Upper lobe of right lung (tissue), 1 donor: ENCODE measurements around the gene LRP1B. TPM values are rescaled to one million over a fixed set of nuclear protein-coding genes. Genes with fewer than 3 reads are reported as not detected.

Experiments used
- ATAC-seq: fragments of 200-7000 bp; cut with Tn5 transposase; one replicate; pipeline ENCODE4 v1.9.1; 2020; ENCODE audit warnings: mild to moderate bottlenecking, moderate library complexity
- DNase-seq: peaks from one replicate; pipeline ENCODE4 v3.0.0-alpha.2; 2020
- H3K27ac ChIP-seq: fragments of 200-600 bp; one replicate; pipeline ENCODE4 v1.8.0; 2022
- H3K27me3 ChIP-seq: fragments of 200-600 bp; one replicate; pipeline ENCODE4 v1.8.0; 2022; ENCODE audit warnings: mild to moderate bottlenecking
- H3K36me3 ChIP-seq: fragments of 200-600 bp; one replicate; pipeline ENCODE4 v1.8.0; 2022
- H3K4me1 ChIP-seq: fragments of 200-600 bp; one replicate; pipeline ENCODE4 v1.8.0; 2022
- H3K4me3 ChIP-seq: fragments of 200-600 bp; one replicate; pipeline ENCODE4 v1.8.0; 2022; ENCODE audit warnings: mild to moderate bottlenecking
- H3K9me3 ChIP-seq: fragments of 200-600 bp; one replicate; pipeline ENCODE4 v1.8.0; 2022
- CTCF ChIP-seq: fragments of 200-600 bp; IDR thresholded peaks from one replicate; pipeline ENCODE4 v1.8.0; 2022; ENCODE audit warnings: antibody characterized with exemption
- intact Hi-C: fragments of 100-400 bp; cut with DNase I; formaldehyde crosslinking; loops from one replicate; pipeline ENCODE4 v1.11.0; 2022
- total RNA-seq: library from RNA; stranded (reverse); fragmentation: NEBNext Ultra II Directional; extraction: Animal tissue kit (Norgen Biotek cat#: 25700); gene quantifications from one replicate; pipeline ENCODE4 v1.2.1, GENCODE V29; 2021
- donor health status: DM: no; HTN: yes; CAD: no; lungs with severe emphysema.

The LRP1B gene
- total RNA-seq, 1 donor from 2014 or later = 0.12 TPM

GRCh38 chr2:141782574-141782973, 348.2 kb downstream of the LRP1B start:
- no peak for DNase-seq
- Histone ChIP-seq H3K4me3 (no peak overlapping the region), H3K4me1 (no peaks in the 10 kb centered on the region), H3K36me3 (no peaks in the 10 kb centered on the region), H3K9me3 (no peaks in the 10 kb centered on the region), H3K27ac (no peak overlapping the region), H3K27me3 (no peaks in the 10 kb centered on the region)
- TF ChIP-seq CTCF = no peak
- no peak for ATAC-seq
- intact Hi-C loops = no loop called here

- ATAC-seq (no peak), DNase-seq (no peak)
- H3K27me3 ChIP-seq = no peaks in the 10 kb centered on the region
- no peak overlapping the region for H3K27ac ChIP-seq
- no peaks in the 10 kb centered on the region for H3K9me3 ChIP-seq
- H3K36me3 ChIP-seq = no peaks in the 10 kb centered on the region
- H3K4me1 ChIP-seq = no peaks in the 10 kb centered on the region
- intact Hi-C loops = no loop called here
- no peak for TF ChIP-seq CTCF
- no peak overlapping the region for H3K4me3 ChIP-seq
Measured at GRCh38 chr2:141778315-141778835, 352.4 kb downstream of the LRP1B start.

GRCh38 chr2:141770530-141770929, 360.3 kb downstream of the LRP1B start:
- H3K4me3 ChIP-seq = no peak overlapping the region
- no peaks in the 10 kb centered on the region for H3K9me3 ChIP-seq
- H3K4me1 ChIP-seq = no peaks in the 10 kb centered on the region
- intact Hi-C loops = no loop called here
- H3K27me3 ChIP-seq = no peaks in the 10 kb centered on the region
- no peak for DNase-seq
- no peak for TF ChIP-seq CTCF
- H3K36me3 ChIP-seq = no peaks in the 10 kb centered on the region
- no peak overlapping the region for H3K27ac ChIP-seq
- no peak for ATAC-seq

- Histone ChIP-seq H3K27ac (no peak overlapping the region), H3K4me3 (no peak overlapping the region), H3K36me3 (no peaks in the 10 kb centered on the region), H3K27me3 (no peaks in the 10 kb centered on the region), H3K4me1 (no peaks in the 10 kb centered on the region), H3K9me3 (no peaks in the 10 kb centered on the region)
- ATAC-seq (no peak), DNase-seq (no peak)
- no peak for TF ChIP-seq CTCF
- intact Hi-C loops = no loop called here
Measured at GRCh38 chr2:141767691-141768090, 363.1 kb downstream of the LRP1B start.

- no peaks in the 10 kb centered on the region for H3K36me3 ChIP-seq
- H3K27me3 ChIP-seq = no peaks in the 10 kb centered on the region
- intact Hi-C loops = no loop called here
- H3K9me3 ChIP-seq = no peaks in the 10 kb centered on the region
- no peak for TF ChIP-seq CTCF
- ATAC-seq (no peak), DNase-seq (no peak)
- no peak overlapping the region for H3K27ac ChIP-seq
- no peak overlapping the region for H3K4me3 ChIP-seq
- no peaks in the 10 kb centered on the region for H3K4me1 ChIP-seq
Measured at GRCh38 chr2:141767051-141767450, 363.8 kb downstream of the LRP1B start.

GRCh38 chr2:141766225-141766624, 364.6 kb downstream of the LRP1B start:
- no peak for ATAC-seq
- no peaks in the 10 kb centered on the region for H3K36me3 ChIP-seq
- H3K27ac ChIP-seq = no peak overlapping the region
- H3K4me3 ChIP-seq = no peak overlapping the region
- intact Hi-C loops = no loop called here
- no peaks in the 10 kb centered on the region for H3K4me1 ChIP-seq
- no peak for TF ChIP-seq CTCF
- no peak for DNase-seq
- H3K9me3 ChIP-seq = no peaks in the 10 kb centered on the region
- H3K27me3 ChIP-seq = no peaks in the 10 kb centered on the region
